PC-3 (cell line): Measurements from ENCODE around the gene OVAAL. TPM values are rescaled to one million over a fixed set of nuclear protein-coding genes. Genes with fewer than 3 reads are reported as not detected.

ENCODE experiments used
- ATAC-seq: fragments of 200-7000 bp; cut with Tn5 transposase; 2 replicates; pipeline ENCODE4 v1.9.1; 2020; ENCODE audit warnings: mild to moderate bottlenecking, moderate library complexity
- BruUV-seq: library from RNA; stranded (reverse); fragments of 400-500 nt; replicated peaks from 2 replicates; lab custom pipeline; 2021; lab: Mats Ljungman, UMichigan
- CTCF ChIA-PET: fragments of 300-600 bp; sonication (Branson Sonifier 250); formaldehyde crosslinking; loops from one replicate; lab custom pipeline; 2022; ENCODE audit warnings: antibody characterized with exemption; lab: Charles Lee
- POLR2A ChIA-PET: fragments of 300-600 bp; sonication (Branson Sonifier 250); formaldehyde crosslinking; loops from one replicate; lab custom pipeline; 2022; ENCODE audit warnings: antibody characterized with exemption; ENCODE audit not compliant: unreplicated experiment; lab: Charles Lee
- DNase-seq: peaks from one replicate; pipeline ENCODE4 v3.0.0-alpha.2; 2015
- H2AFZ ChIP-seq: fragments of 300-600 bp; sonication (generic); 2 replicates; pipeline ENCODE4 v1.6.0; 2016; ENCODE audit warnings: antibody characterized with exemption, low read length
- H3F3A ChIP-seq: fragments of 300-600 bp; sonication (generic); one replicate; pipeline ENCODE4 v1.6.0; 2017; ENCODE audit warnings: antibody characterized with exemption, low read length, control low read depth, mild to moderate bottlenecking; ENCODE audit not compliant: unreplicated experiment
- H3K27ac ChIP-seq: fragments of 300-600 bp; sonication (generic); 2 replicates; pipeline ENCODE4 v1.5.1; 2016; ENCODE audit warnings: mild to moderate bottlenecking, low read length
- H3K27me3 ChIP-seq: fragments of 300-600 bp; sonication (generic); 2 replicates; pipeline ENCODE4 v1.6.1; 2016; ENCODE audit warnings: low read length, mixed read lengths
- H3K36me3 ChIP-seq: fragments of 300-600 bp; sonication (generic); 2 replicates; pipeline ENCODE4 v1.6.1; 2016; ENCODE audit warnings: low read depth, mixed run types, low read length, mixed read lengths
- H3K4me1 ChIP-seq: fragments of 300-600 bp; sonication (generic); 2 replicates; pipeline ENCODE4 v1.5.1; 2016; ENCODE audit warnings: low read length; ENCODE audit not compliant: insufficient read depth
- H3K4me2 ChIP-seq: fragments of 300-600 bp; sonication (generic); 2 replicates; pipeline ENCODE4 v1.6.0; 2016; ENCODE audit warnings: low read length
- H3K4me3 ChIP-seq: fragments of 300-600 bp; sonication (generic); 2 replicates; pipeline ENCODE4 v1.5.1; 2016; ENCODE audit warnings: mild to moderate bottlenecking, low read length, mixed read lengths
- H3K79me2 ChIP-seq: fragments of 300-600 bp; sonication (generic); 2 replicates; pipeline ENCODE4 v1.6.1; 2017; ENCODE audit warnings: low read length, mixed read lengths
- H3K9ac ChIP-seq: fragments of 300-600 bp; sonication (generic); 2 replicates; pipeline ENCODE4 v1.6.0; 2016; ENCODE audit warnings: mild to moderate bottlenecking, low read length
- H3K9me2 ChIP-seq: fragments of 300-600 bp; sonication (generic); replicated peaks from 2 replicates; pipeline ENCODE4 v1.6.1; 2016; ENCODE audit warnings: mixed run types, low read length, mixed read lengths
- H3K9me3 ChIP-seq: fragments of 300-600 bp; sonication (generic); 2 replicates; pipeline ENCODE4 v1.6.1; 2016; ENCODE audit warnings: low read length, mixed read lengths
- H4K20me1 ChIP-seq: fragments of 300-600 bp; sonication (generic); 2 replicates; pipeline ENCODE4 v1.6.1; 2016; ENCODE audit warnings: low read length, mixed read lengths
- CTCF ChIP-seq: fragments of 300-600 bp; sonication (generic); conservative IDR thresholded peaks from 2 replicates; pipeline ENCODE4 v1.5.1; 2017; ENCODE audit warnings: antibody characterized with exemption, low read depth, mild to moderate bottlenecking, low read length
- EZH2 ChIP-seq: fragments of 300-600 bp; sonication (generic); IDR thresholded peaks from one replicate; pipeline ENCODE4 v1.6.1; 2017; ENCODE audit warnings: antibody characterized with exemption, mild to moderate bottlenecking, low read length; ENCODE audit not compliant: unreplicated experiment
- EZH2phosphoT487 ChIP-seq: fragments of 300-600 bp; sonication (generic); IDR thresholded peaks from 2 replicates; pipeline ENCODE4 v1.6.1; 2018; ENCODE audit warnings: mild to moderate bottlenecking, antibody characterized with exemption, low read length, borderline replicate concordance
- intact Hi-C: fragments of 100-400 bp; cut with micrococcal nuclease; formaldehyde crosslinking; loops from 2 replicates; pipeline ENCODE4 v1.9.0; 2023
- total RNA-seq: library from RNA; depleted of rRNA; stranded (reverse); fragments of >200 nt; gene quantifications from 2 replicates; pipeline ENCODE4 v1.2.3, GENCODE V29; 2014

The OVAAL gene
- total RNA-seq, 1 experiment from 2014 or later = not detected

GRCh38 chr1:180610556-180611015 is 51.8 kb downstream of the OVAAL start:
- no peaks in the 10 kb centered on the region for H3K9me3 ChIP-seq
- H3K27ac ChIP-seq = no peak overlapping the region
- H3K4me2 ChIP-seq = no peak overlapping the region
- no peak overlapping the region for H3K4me3 ChIP-seq
- no peak overlapping the region for H2AFZ ChIP-seq
- no peaks in the 10 kb centered on the region; the same call in 1 of the 2 replicates for H3K4me1 ChIP-seq
- no peaks in the 10 kb centered on the region for H3K79me2 ChIP-seq
- H4K20me1 ChIP-seq = no peaks in the 10 kb centered on the region
- ChIA-PET POLR2A (no interaction called here), CTCF (no interaction called here)
- ATAC-seq (no peak), DNase-seq (no peak)
- H3K27me3 ChIP-seq = no peaks in the 10 kb centered on the region
- H3F3A ChIP-seq = no peaks in the 10 kb centered on the region
- TF ChIP-seq EZH2phosphoT487 (no peak), CTCF (no peak), EZH2 (no peak)
- no peaks in the 10 kb centered on the region for H3K9me2 ChIP-seq
- H3K36me3 ChIP-seq = no peaks in the 10 kb centered on the region
- intact Hi-C loops = no loop called here
- BruUV-seq = no TSS peak
- H3K9ac ChIP-seq = no peak overlapping the region

- no peak for TF ChIP-seq CTCF
- no peak for TF ChIP-seq EZH2phosphoT487
- no peak for TF ChIP-seq EZH2
- H3K27me3 ChIP-seq = no peaks in the 10 kb centered on the region
- H3K9me2 ChIP-seq = no peaks in the 10 kb centered on the region
- H3K36me3 ChIP-seq = no peaks in the 10 kb centered on the region
- no peak overlapping the region for H3K4me3 ChIP-seq
- intact Hi-C loops = no loop called here
- DNase-seq = peak; percentile 25
- no TSS peak for BruUV-seq
- no peaks in the 10 kb centered on the region for H3K79me2 ChIP-seq
- H4K20me1 ChIP-seq = no peaks in the 10 kb centered on the region
- no peak overlapping the region for H3K9ac ChIP-seq
- ATAC-seq = no peak
- no peak overlapping the region for H3K27ac ChIP-seq
- no peaks in the 10 kb centered on the region for H3F3A ChIP-seq
- H3K9me3 ChIP-seq = no peaks in the 10 kb centered on the region
- ChIA-PET POLR2A (no interaction called here), CTCF (no interaction called here)
- no peak overlapping the region for H2AFZ ChIP-seq
- no peak overlapping the region for H3K4me2 ChIP-seq
- H3K4me1 ChIP-seq = no peaks in the 10 kb centered on the region; the same call in 1 of the 2 replicates
These were observed 52.5 kb downstream of the OVAAL start for GRCh38 chr1:180611016-180611930.

- Histone ChIP-seq H3K36me3 (no peaks in the 10 kb centered on the region), H3K9me3 (no peaks in the 10 kb centered on the region), H3K4me3 (no peak overlapping the region), H3K9me2 (no peaks in the 10 kb centered on the region), H2AFZ (no peak overlapping the region), H3F3A (no peaks in the 10 kb centered on the region), H3K9ac (no peak overlapping the region), H3K27ac (no peak overlapping the region), H3K4me1 (no peaks in the 10 kb centered on the region; the same call in 1 of the 2 replicates), H3K27me3 (no peaks in the 10 kb centered on the region), H4K20me1 (no peaks in the 10 kb centered on the region), H3K4me2 (no peak overlapping the region), H3K79me2 (no peaks in the 10 kb centered on the region)
- DNase-seq = no peak
- CTCF ChIA-PET = no interaction called here
- POLR2A ChIA-PET = no interaction called here
- BruUV-seq = no TSS peak
- intact Hi-C loops = no loop called here
- ATAC-seq = no peak
- no peak for TF ChIP-seq CTCF
- TF ChIP-seq EZH2 = no peak
- TF ChIP-seq EZH2phosphoT487 = no peak
These were observed 53.9 kb downstream of the OVAAL start for GRCh38 chr1:180612632-180613031.
